HG03159 (cell line): Measurements from ENCODE around the gene CSTF2T.
A peak's percentile ranks its signal among the peaks of the same experiment; 100 is the strongest.
"Not testable (repeated sequence)": the region's sequence is repeated elsewhere in the genome, so short reads cannot be mapped to it uniquely, and the experiment has no call there.

Experiments
- ATAC-seq: cut with Tn5 transposase; IDR thresholded peaks from one replicate; pipeline ENCODE4 v1.9.1; 2021; ENCODE audit warnings: mild to moderate bottlenecking, moderate library complexity; ENCODE audit not compliant: unreplicated experiment

Gene CSTF2T

DNA sequence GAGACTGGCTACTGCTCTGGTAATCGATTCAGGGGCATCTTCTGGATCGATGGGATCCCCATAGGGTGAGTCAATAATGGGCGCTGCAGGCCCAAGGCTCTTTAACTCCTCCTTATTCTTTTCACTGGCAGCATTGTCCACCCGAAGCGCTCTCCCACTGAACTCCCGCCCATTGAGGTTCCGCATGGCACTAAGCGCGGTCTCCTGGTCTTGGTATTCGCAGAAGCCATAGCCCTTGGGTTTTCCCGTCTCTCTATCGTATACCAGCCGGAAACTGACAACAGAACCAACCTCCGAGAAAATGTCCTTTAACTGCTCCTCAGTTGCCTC is 285 bp downstream of the CSTF2T start:
- ATAC-seq = peak; percentile 38

GRCh38 chr10:51698473-51699063 is 827 bp downstream of the CSTF2T start:
- no peak for ATAC-seq

DNA sequence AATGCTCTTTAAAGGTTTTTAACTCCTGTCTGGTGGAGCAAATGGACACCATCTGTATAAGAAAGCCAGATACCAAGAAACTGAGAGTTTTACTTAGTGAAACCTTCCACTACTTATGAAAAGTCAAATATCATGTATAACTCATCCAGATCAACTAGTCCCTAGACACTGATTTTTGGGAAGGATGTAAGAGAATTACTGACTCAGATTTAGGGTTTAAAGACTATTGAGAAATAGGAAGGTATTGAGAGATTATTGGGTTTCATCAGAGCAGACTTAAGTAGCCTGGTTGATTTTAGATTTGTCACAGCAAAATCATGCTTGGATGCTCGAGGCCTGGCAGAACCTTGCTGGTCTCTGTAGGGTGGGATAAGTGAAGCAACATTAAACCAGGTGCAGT is 3.1 kb downstream of the CSTF2T start:
- no peak for ATAC-seq

DNA sequence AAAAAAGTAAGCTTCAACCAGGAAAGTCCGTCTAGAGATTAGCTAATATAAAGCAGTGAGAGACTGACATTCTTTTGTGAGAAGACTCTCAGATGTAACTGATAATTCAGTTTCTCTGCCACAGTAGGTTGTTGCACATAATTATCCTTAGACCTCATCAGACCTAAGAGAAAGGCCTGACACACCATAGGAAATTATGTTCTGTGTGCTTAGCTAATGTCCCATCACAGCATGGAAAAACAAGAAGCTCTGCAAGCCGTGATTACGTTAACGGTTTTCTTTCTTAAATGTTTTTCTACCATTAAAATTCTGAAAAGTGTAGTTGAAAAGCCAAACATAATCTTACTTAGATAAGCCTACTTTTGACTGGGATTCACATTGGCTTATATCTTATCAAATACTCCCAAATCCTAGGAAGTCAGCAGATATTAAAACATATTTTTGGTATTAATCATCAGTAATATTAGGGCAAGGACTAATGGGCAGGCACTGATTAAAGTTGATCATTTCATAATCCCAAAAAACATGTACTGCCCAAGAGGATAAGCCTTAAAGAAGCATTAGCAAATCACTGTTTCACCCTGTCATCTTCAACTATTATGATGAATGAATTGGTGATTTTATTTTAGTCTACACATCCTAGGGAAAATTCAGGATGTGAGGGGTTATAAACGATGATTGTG is 5.2 kb downstream of the CSTF2T start:
- no peak for ATAC-seq

- ATAC-seq = no peak
Measured at GRCh38 chr10:51691135-51691534, 8.3 kb downstream of the CSTF2T start.

- ATAC-seq = no peak
Measured at GRCh38 chr10:51689536-51689935, 9.9 kb downstream of the CSTF2T start.

GRCh38 chr10:51688826-51689225 is 10.6 kb downstream of the CSTF2T start:
- not testable (repeated sequence) for ATAC-seq

DNA sequence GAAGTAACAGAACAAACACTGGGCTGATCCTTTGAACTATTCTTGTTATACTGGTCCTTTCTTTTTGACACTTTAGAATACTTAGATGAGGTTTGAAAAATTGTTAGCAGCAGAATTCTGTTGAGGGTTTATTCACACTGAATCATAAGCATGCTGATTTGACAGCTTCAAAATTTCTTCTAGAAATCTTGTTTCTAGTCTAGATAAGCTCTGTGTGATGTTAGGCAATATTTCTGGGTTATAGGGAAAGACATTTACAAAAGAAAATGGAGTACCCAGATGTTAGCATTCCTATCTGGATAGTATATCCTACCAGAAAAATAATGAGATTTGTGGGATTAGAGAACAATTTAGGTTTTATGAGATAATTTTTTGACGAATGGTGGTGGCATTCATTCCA is 12.1 kb downstream of the CSTF2T start:
- no peak for ATAC-seq

DNA sequence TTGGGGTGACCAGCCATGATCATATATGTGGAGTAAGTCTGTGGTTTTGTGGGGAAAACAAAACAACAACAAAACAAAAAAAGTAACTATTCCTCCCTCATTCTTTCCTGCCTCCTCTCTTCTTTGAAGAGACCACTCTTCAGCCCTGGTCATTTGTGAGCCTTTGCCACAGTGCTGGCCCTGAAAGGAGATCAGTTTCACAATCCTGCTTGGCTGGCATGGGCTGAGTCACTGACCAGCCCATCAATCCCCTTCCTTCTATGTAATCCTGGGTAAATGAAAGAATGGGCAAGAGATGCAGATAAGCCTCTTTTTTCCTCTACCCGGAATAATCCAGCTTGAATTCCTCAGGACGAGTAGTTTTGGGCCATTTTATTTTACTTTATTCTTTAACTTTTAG is 13.6 kb downstream of the CSTF2T start:
- ATAC-seq = no peak

- ATAC-seq = no peak
Measured at GRCh38 chr10:51683031-51683691, 16.2 kb downstream of the CSTF2T start.

- no peak for ATAC-seq
Measured at GRCh38 chr10:51679841-51680240, 19.6 kb downstream of the CSTF2T start.

DNA sequence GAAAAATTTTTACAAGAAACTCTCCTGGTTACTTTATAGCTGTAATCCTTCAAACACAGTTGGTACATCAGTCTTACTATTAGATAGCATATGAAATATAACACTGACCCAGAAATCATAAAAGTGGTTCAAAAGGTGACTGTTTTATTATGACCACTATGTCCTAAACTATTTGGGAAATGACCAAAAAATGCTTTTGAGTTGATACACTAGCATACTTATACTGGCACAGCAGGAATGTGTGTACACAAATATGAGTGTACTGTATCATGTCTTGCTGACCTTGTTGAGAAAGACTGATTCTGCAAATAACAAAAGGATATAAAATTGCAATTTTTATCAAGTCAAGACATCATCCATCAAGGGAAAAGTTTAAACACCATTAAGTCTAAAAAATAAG is 24.3 kb downstream of the CSTF2T start:
- ATAC-seq = no peak

DNA sequence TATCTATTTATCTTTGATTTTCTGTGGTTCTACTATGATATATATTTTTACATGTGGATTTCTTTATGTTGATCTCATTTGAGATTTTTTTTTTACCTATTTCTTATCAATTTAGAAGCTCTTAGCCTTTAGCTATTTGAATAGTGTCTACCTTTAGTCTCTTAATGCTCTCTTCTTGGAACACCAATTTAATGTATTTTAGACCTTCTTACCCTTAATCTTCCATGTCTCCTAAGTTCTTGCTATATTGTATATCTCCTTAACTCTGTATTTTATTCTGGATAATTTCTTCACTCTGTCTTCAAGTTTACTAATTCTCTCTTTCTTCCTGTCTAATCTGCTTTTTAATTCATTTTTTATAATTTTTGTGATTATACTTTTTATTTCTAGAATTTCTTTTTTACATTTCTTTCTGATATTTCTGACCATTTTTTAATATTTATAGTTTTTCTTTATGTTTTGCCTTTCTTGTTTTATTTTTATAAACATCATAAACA is 27.3 kb downstream of the CSTF2T start:
- no peak for ATAC-seq

DNA sequence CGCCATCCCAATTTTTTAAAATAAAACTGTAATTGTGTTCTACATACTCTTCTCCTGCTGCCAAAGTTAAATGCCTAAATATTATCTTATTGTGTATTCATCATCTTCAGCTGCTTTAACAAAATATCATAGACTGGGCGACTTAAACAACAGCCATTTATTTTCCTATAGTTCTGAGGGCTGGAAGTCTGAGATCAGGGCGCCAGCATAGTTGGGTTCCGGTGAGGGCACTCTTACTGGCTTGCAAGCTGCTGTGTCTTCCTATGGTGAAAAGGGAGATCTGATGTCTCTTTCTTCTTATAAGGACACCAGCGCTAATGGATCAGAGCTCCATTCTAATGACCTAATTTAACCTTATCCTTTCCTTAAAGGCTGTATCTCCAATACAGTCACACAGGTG is 30.4 kb downstream of the CSTF2T start:
- no peak for ATAC-seq

DNA sequence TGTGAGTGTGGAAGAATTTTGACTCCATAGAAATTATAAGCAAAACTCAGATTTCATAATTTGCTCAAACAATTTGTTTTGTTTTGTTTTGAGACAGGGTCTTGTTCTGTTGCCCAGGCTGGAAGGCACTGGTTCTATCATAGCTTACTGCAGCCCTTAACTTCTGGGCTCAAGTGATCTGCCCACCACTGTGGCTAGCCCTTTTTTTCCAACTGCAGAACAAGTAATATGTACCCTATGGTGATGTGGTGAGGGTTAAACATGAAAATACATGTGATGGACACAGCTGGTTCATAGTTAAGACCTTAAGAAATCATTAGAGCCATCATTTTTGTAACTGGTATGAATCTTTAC is 31.1 kb downstream of the CSTF2T start:
- ATAC-seq = no peak

DNA sequence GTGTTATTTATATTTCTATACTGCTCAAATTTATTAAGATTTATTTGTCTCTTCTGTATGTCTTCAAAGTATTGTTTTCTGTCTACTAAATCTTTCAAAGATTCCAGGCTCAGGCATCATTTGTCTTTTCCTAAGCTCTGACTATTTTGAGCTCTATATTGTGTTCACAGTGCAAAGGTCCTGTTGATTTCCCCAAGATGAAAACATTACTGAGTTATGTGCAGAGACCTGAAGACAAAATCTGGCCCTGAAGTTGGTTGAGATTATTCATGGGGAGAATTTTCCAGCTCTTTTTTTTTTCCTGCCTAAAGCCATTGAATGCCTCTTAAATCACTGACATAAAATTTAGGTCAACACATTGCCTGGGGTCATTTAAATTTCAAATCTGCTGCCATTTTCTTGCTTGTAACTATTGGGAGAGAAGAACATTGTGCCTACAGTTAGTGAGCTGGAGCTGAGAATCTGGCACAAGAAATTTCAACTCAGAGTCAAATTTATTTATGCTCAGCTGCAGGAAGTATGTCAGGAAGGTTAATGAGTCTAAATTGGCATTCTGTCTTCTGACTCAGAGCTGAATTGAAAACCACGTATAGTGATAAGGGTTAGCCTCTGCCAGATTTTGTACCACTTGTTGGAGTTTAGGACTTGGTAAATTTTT is 31.6 kb downstream of the CSTF2T start:
- ATAC-seq = no peak

GRCh38 chr10:51666456-51666855 is 32.9 kb downstream of the CSTF2T start:
- ATAC-seq = no peak

GRCh38 chr10:51663086-51663485 is 36.3 kb downstream of the CSTF2T start:
- no peak for ATAC-seq

DNA sequence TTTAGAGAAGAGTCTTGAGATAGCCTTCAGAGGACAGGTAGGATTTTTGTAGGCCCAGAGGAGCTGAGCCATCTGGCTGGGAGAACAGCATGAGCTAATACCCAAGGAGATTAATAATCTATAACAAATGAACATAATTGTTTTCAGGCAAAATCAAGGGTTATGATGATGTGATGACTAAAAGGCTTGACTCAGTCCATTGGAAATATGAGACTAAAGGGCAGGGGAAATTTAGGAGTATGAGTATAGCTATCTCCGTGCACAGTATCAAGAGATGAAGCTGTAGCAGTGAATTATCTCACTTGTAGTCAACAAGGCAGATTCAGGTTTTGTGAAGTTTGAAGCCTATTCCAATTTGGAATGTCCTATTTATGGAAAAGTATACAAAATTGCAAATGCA is 40.1 kb downstream of the CSTF2T start:
- ATAC-seq = no peak

DNA sequence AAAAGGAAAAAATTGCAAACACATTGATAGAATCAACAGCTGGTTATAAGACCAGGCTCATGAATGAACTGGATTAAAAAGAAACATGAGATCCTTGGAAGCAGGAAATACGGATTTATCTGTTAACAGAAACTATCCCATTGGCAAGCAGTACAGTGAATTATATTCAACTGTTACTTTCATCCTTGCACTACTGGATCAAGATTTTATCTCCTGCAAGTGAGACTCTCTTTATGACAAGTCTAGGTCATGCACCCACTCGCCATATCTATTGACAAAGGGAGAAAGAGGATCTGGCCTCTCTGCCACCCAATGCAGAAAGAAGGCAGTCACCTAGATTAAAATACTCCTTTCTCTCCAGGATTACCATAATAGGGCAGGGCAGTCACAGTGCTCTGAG is 41.4 kb downstream of the CSTF2T start:
- ATAC-seq = no peak

DNA sequence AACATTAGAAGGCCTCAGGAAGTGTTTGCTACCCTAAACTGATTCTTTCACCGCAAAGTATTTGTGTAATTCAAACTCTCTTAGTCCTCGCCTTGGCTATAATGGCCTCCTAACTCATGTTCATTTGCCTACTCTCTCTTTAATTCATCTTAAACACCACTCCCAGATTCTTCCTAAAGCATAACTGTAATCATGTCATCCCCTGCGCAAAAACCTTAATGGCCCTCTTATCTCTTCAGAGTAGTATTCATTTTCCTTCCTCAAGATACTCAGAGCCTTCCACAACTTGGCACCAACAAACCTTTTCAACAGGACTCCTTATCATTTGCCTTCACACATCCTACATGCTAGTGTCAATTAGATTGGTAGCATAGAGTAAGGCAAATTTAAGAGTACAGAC is 42.9 kb downstream of the CSTF2T start:
- ATAC-seq = no peak

- ATAC-seq = no peak
Measured at GRCh38 chr10:51654918-51655317, 44.5 kb downstream of the CSTF2T start.
